HG03103 (cell line): ENCODE measurements around the gene EPS8.

Experiments
- ATAC-seq: cut with Tn5 transposase; IDR thresholded peaks from one replicate; pipeline ENCODE4 v1.9.1; 2021; ENCODE audit warnings: low read depth; ENCODE audit not compliant: unreplicated experiment

Gene EPS8

GRCh38 chr12:15801770-15802744 lies 12.9 kb upstream of the EPS8 start:
- no peak for ATAC-seq

DNA sequence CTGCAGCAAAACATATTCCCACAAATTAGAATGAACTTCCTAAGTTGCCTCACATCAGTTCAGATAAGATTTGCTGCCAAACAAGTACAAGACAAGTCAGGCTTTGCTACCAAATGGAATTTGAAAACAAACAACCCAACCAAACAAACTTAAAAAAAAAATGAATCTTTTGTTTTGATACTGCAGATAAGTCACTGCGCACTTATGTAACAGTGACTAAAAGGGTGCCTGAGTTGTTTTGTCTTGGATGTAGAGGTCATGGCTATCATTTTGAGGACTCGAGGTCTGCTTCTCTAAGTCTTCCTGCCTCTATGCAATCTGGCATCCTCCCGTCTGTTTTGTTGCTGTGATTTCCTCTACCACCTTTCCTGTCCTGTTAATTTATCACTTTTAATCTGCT lies 11.1 kb upstream of the EPS8 start:
- ATAC-seq = no peak

- ATAC-seq = no peak
Observed at GRCh38 chr12:15797818-15798217, 8.6 kb upstream of the EPS8 start.

GRCh38 chr12:15796493-15797141 lies 7.4 kb upstream of the EPS8 start:
- no peak for ATAC-seq

DNA sequence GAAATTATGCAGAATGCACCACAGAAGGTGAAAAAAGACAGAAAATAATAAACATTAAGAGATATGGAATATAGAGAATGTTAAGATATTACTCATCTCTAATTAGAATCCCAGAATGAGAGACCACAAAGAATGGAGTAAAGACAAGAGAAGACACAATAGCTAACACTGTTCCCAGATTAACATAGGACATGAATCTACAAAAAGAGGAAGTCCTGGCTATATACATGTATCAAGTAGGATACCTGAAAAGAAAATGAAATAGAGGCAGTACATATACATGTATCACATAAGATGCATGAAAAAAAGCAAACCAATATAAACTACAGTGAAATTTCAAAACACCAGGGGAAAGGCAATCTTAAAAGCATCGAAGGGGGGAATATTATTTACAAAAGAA lies 5.6 kb upstream of the EPS8 start:
- ATAC-seq = no peak

- ATAC-seq = no peak
Observed at GRCh38 chr12:15794196-15794595, 5.0 kb upstream of the EPS8 start.

GRCh38 chr12:15788233-15789219 lies 662 bp downstream of the EPS8 start:
- peak; percentile 29 for ATAC-seq

- no peak for ATAC-seq
Observed at GRCh38 chr12:15787778-15788177, 1.4 kb downstream of the EPS8 start.

DNA sequence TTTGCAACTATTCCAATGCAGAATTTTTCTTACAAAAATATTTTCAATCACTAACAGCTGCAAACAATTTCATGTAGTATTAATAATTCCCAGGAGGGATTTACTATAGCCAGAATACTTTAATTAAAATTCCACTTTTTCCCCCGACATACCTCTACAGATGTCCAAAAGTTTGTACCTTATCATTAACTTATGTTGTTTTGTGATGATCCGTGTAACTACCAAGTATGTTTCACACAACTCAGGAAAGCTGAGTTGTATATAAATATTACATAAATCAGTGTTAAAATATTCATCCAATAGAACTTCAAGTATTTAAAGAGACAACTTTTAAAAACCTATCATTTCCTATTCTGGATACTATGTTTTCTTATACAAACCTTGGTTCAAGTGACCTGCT lies 2.4 kb downstream of the EPS8 start:
- ATAC-seq = no peak

- ATAC-seq = no peak
Observed at GRCh38 chr12:15783288-15783687, 5.9 kb downstream of the EPS8 start.

DNA sequence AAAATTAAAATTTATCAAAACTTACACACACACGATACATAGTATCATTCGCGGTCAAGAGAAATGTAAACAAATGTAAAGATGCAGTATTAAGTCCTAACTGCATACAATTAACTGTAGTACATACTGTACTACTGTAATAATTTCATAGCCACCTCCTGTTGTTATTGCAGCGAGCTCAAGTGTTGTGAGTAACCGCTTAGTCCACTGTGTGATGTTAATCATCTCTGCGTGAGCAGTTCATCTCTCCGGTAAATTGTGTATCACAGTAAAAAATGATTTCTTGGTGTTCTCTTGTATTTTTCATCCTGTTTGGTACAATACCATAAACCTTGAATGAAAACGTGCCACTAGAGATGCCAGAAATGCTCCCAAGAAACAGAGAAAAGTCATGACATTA lies 6.5 kb downstream of the EPS8 start:
- ATAC-seq = no peak

DNA sequence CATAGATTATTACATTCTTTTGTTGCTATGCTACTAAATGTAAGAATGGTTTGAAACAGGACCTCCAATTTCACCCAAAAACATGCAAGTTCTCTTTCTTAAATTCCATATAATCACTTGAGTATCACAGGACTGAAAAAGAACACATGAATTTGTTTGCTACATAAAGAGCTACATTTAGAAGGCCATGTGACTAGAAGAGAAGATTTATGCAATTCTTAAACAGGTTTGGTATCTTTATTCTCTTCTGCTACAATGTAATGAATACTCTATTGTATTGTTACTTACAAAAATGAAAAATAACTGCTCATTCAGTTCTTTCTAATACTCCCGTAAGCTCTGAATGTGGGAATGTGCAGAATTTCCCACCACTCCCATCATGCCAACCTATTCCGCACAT lies 9.3 kb downstream of the EPS8 start:
- no peak for ATAC-seq

DNA sequence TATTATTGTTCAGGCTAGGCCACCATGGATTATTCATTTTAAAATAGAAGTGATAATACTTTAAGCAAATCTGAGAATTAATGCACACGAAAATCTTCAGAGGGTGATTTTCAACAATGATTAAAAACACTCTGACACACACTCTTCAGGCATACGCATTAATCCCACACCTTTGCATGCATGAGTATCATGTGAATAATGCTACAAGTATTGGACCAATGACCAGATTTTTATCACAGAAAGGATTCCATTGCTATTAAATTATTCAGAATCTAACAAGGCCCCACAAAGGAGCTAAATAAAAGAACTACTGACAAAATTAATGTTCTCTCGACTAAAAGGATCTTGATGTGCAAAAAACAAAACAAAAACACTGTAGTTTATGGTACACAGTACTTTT lies 11.1 kb downstream of the EPS8 start:
- no peak for ATAC-seq

DNA sequence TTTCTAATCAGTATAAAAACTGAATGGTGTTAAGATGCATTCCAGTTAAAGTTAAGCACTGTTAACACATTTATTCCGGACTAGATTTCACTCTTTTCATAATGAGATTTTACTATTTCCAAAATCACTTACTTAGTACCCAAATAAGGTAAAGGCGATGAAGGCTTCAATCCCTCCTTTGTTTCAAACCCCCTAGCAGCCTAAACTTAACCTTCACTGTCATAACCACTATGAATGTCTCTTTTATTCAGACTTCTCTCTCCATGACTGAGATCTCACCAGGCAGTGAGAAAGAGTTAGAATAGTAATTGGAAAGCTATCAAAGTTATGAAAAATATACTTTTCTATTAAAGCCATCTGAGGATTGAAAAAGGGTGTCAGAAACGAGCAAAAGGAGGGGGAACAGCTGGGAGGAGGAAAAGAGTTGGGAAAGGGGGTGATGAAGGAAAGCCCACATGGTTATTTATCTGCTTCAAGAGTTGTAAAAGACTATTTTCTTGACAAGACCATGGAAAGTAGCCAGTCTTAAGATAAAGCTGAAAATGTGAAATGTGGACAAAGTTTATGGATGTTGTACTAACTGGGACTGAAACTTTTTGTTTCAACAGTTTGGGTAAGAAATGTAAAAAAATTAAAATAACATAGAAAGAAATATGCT lies 11.7 kb downstream of the EPS8 start:
- no peak for ATAC-seq

GRCh38 chr12:15776532-15776931 lies 12.7 kb downstream of the EPS8 start:
- no peak for ATAC-seq

- ATAC-seq = no peak
Observed at GRCh38 chr12:15774819-15775218, 14.4 kb downstream of the EPS8 start.

GRCh38 chr12:15772405-15773018 lies 16.7 kb downstream of the EPS8 start:
- ATAC-seq = no peak

DNA sequence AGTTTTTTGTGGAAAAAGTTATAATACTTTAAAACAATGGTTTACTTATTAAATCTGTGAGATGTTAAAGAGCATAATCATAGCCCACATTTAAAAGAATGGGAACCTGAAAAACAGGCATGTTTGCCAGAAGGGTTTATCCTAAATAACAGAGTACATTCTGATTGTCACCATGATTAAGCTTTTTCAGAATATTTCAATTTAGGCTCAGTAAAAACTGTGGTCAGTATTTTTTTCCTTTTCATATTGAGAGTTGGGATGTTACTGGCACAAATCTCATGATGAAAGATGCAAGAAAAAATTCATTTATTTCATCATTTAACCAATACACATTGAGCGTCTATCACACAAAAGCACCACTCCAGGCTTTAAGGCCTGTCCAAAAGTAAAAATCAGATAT lies 18.6 kb downstream of the EPS8 start:
- ATAC-seq = no peak

DNA sequence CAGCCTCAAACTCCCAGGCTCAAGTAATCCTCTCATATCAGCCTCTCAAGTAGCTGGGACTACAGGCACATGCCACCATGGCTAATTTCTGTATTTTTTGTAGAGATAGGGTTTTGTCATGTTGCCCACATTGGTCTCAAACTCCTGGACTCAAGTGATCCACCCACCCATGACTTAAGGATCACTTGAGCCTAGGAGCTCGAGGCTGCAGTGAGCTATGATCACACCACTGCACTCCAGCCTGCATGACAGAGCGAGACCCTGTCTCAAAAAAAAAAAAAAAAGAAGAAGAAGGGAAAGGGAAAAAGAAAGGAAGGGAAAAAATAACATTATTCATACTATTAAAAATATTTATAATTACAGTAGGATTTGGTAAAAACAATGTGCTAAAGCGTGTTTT lies 19.2 kb downstream of the EPS8 start:
- no peak for ATAC-seq

DNA sequence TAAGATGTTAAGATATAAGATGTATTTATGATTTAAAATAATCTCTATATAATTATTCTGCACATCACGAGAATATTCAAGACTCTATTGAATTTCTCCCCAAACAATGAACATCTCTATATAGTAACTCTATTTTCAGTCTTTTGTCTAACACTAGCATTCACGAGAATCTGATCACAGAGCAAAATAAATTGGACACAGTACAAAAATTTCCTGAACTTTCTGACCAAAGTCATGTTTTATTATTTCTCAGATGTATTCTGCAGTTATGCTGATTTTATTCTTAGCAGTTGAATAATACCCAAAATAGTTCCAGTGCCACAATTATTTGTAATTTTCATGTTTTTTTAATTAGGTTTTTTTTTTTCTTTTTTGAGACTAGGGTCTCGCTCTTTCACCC lies 19.6 kb downstream of the EPS8 start:
- ATAC-seq = no peak
